Spleen (tissue), 7 donors: ENCODE results near the gene QSER1.
"Not testable (repeated sequence)": the region's sequence is repeated elsewhere in the genome, so short reads cannot be mapped to it uniquely, and the experiment has no call there.

Experiments used
- CTCF ChIP-seq, 11 experiments: fragments of 200-600 bp in 7 of 11; fragments of 450-650 bp in 4 of 11; sonication (generic) in 4 of 11; IDR thresholded peaks in 8 of 11; conservative IDR thresholded peaks in 3 of 11; 1 replicate in 7 of 11; 2 replicates in 4 of 11; pipeline versions ENCODE4 v1.4.0 to v1.8.0; 2016 to 2021; ENCODE audit warnings: antibody characterized with exemption in 11 of 11, inconsistent platforms in 4 of 11, mild to moderate bottlenecking in 1 of 11
- POLR2A ChIP-seq, 3 donors: fragments of 450-650 bp; IDR thresholded peaks; one replicate each; pipeline ENCODE4 v1.5.1; 2017; ENCODE audit warnings: antibody characterized with exemption in 3 of 3, mild to moderate bottlenecking in 1 of 3
- POLR2AphosphoS5 ChIP-seq, 3 donors: sonication (generic); formaldehyde crosslinking; IDR thresholded peaks; one replicate each; pipeline ENCODE4 v1.5.1; 2017; ENCODE audit warnings: antibody characterized with exemption in 3 of 3
- donor health status: DM: no; HTN: no; CAD: no; lungs with moderate emphysema.
- donor health status: DM: no; HTN: no; CAD: no.
- donor health status: DM: no; HTN: no; CAD: no.

- not testable (repeated sequence) for TF ChIP-seq CTCF (IDR thresholded peaks at IDR 0.05 in 8 of 11, conservative IDR thresholded peaks at IDR 0.05 in 3 of 11); POLR2A (IDR thresholded peaks at IDR 0.05); POLR2AphosphoS5 (IDR thresholded peaks at IDR 0.05)
Observed at GRCh38 chr11:32936178-32936577, 43.6 kb downstream of the QSER1 start.
